HUES64 (cell line): ENCODE measurements around the gene NAE1.

Experiments used
- H3K27ac ChIP-seq: 2 replicates; pipeline ENCODE4 v1.7.0; 2013; ENCODE audit warnings: low read depth, low read length, inconsistent platforms
- H3K27me3 ChIP-seq: 2 replicates; pipeline ENCODE4 v1.6.1; 2013; ENCODE audit warnings: mild to moderate bottlenecking, low read length; ENCODE audit not compliant: insufficient read depth
- H3K36me3 ChIP-seq: 2 replicates; pipeline ENCODE4 v1.6.1; 2013; ENCODE audit warnings: mild to moderate bottlenecking, low read length; ENCODE audit not compliant: insufficient read depth
- H3K4me1 ChIP-seq: 2 replicates; pipeline ENCODE4 v1.6.1; 2013; ENCODE audit warnings: mild to moderate bottlenecking, low read length, moderate library complexity; ENCODE audit not compliant: insufficient read depth
- H3K4me3 ChIP-seq: 2 replicates; pipeline ENCODE4 v1.5.1; 2013; ENCODE audit warnings: mild to moderate bottlenecking, low read length, moderate library complexity
- H3K9ac ChIP-seq: 2 replicates; pipeline ENCODE4 v1.6.1; 2013; ENCODE audit warnings: mild to moderate bottlenecking, low read depth, low read length
- H3K9me3 ChIP-seq: 2 replicates; pipeline ENCODE4 v1.6.1; 2013; ENCODE audit warnings: low read depth, low read length; ENCODE audit not compliant: insufficient read depth
- WGBS: fragments of 150-250, 120-280 bp; methylation state at CpG from one replicate; pipeline ENCODE4 v1.1.7; 2013; ENCODE audit warnings: missing lambda C conversion rate; 5-methylcytosine and 5-hydroxymethylcytosine counted together

Gene NAE1

GRCh38 chr16:66849021-66849420 is 18.2 kb upstream of the NAE1 start:
- no peak overlapping the region for H3K4me3 ChIP-seq
- no peaks in the 10 kb centered on the region for H3K4me1 ChIP-seq
- peaks cover 38% of the 10 kb centered on the region for H3K27me3 ChIP-seq
- H3K9me3 ChIP-seq: no peaks in the 10 kb centered on the region
- WGBS: 76% methylated on average over 2 of the region's 2 CpGs
- no peak overlapping the region for H3K27ac ChIP-seq
- no peak overlapping the region for H3K9ac ChIP-seq
- H3K36me3 ChIP-seq: no peaks in the 10 kb centered on the region

- Histone ChIP-seq H3K9ac (no peak overlapping the region), H3K36me3 (no peaks in the 10 kb centered on the region), H3K27ac (no peak overlapping the region), H3K9me3 (no peaks in the 10 kb centered on the region), H3K4me1 (no peaks in the 10 kb centered on the region), H3K27me3 (peaks cover 46% of the 10 kb centered on the region), H3K4me3 (no peak overlapping the region)
- WGBS: 76% methylated on average over 2 of the region's 2 CpGs
Observed at GRCh38 chr16:66848172-66848571, 17.4 kb upstream of the NAE1 start.

- no peaks in the 10 kb centered on the region for H3K4me1 ChIP-seq
- H3K9ac ChIP-seq: no peak overlapping the region
- H3K27me3 ChIP-seq: peaks cover 52% of the 10 kb centered on the region
- no peak overlapping the region for H3K4me3 ChIP-seq
- 64% methylated on average over 6 of the region's 6 CpGs for WGBS
- no peaks in the 10 kb centered on the region for H3K9me3 ChIP-seq
- H3K27ac ChIP-seq: no peak overlapping the region
- H3K36me3 ChIP-seq: no peaks in the 10 kb centered on the region
Observed at GRCh38 chr16:66847533-66848067, 16.8 kb upstream of the NAE1 start.

GRCh38 chr16:66846831-66847230 is 16.1 kb upstream of the NAE1 start:
- Histone ChIP-seq H3K4me1 (no peaks in the 10 kb centered on the region), H3K27ac (no peak overlapping the region), H3K27me3 (peaks cover 55% of the 10 kb centered on the region), H3K4me3 (no peak overlapping the region), H3K9me3 (no peaks in the 10 kb centered on the region), H3K9ac (no peak overlapping the region), H3K36me3 (no peaks in the 10 kb centered on the region)
- 93% methylated on average over 6 of the region's 6 CpGs for WGBS

GRCh38 chr16:66846266-66846665 is 15.5 kb upstream of the NAE1 start:
- Histone ChIP-seq H3K4me1 (no peaks in the 10 kb centered on the region), H3K9me3 (no peaks in the 10 kb centered on the region), H3K27me3 (peaks cover 60% of the 10 kb centered on the region), H3K9ac (no peak overlapping the region), H3K4me3 (no peak overlapping the region), H3K36me3 (no peaks in the 10 kb centered on the region), H3K27ac (no peak overlapping the region)
- 89% methylated on average over 1 of the region's 1 CpG for WGBS

- peaks cover 64% of the 10 kb centered on the region for H3K27me3 ChIP-seq
- H3K4me1 ChIP-seq: no peaks in the 10 kb centered on the region
- no peak overlapping the region for H3K4me3 ChIP-seq
Observed at GRCh38 chr16:66845791-66846221, 15.0 kb upstream of the NAE1 start.

GRCh38 chr16:66845080-66845410 is 14.3 kb upstream of the NAE1 start:
- Histone ChIP-seq H3K4me3 (peak overlapping the region; percentile 60), H3K4me1 (no peaks in the 10 kb centered on the region), H3K9me3 (no peaks in the 10 kb centered on the region), H3K36me3 (no peaks in the 10 kb centered on the region), H3K9ac (no peak overlapping the region), H3K27me3 (peaks cover 64% of the 10 kb centered on the region), H3K27ac (no peak overlapping the region)
- 37% methylated on average over 10 of the region's 10 CpGs for whole genome bisulfite sequencing

More at GRCh38 chr16:66845791-66846221, 15.0 kb upstream of the NAE1 start:
- no peak overlapping the region for H3K9ac ChIP-seq
- H3K36me3 ChIP-seq: no peaks in the 10 kb centered on the region
- no peak overlapping the region for H3K27ac ChIP-seq
- WGBS: 56% methylated on average over 9 of the region's 9 CpGs
- no peaks in the 10 kb centered on the region for H3K9me3 ChIP-seq

- no peaks in the 10 kb centered on the region for H3K9me3 ChIP-seq
- no peaks in the 10 kb centered on the region for H3K36me3 ChIP-seq
- H3K9ac ChIP-seq: peak within 1 kb of the TSS; percentile 1; the same call in 1 of the 2 replicates
- no peaks in the 10 kb centered on the region for H3K4me1 ChIP-seq
- H3K27ac ChIP-seq: no peak within 1 kb of the TSS
- WGBS: 2% methylated on average over 79 of the region's 79 CpGs
- H3K27me3 ChIP-seq: peaks cover 64% of the 10 kb centered on the region
- peak within 1 kb of the TSS; percentile 60 for H3K4me3 ChIP-seq
Observed at GRCh38 chr16:66844342-66845079, 13.7 kb upstream of the NAE1 start, which contains the start of gene CA7. TSS of gene CA7 (plus strand) at chr16:66844414. CDS start at chr16:66844488, 74 bp downstream.

- WGBS: 9% methylated on average over 14 of the region's 14 CpGs
- no peaks in the 10 kb centered on the region for H3K9me3 ChIP-seq
- H3K9ac ChIP-seq: no peak overlapping the region
- peak overlapping the region; percentile 60 for H3K4me3 ChIP-seq
- no peaks in the 10 kb centered on the region for H3K36me3 ChIP-seq
- H3K27ac ChIP-seq: no peak overlapping the region
- no peaks in the 10 kb centered on the region for H3K4me1 ChIP-seq
- peaks cover 64% of the 10 kb centered on the region for H3K27me3 ChIP-seq
Observed at GRCh38 chr16:66844009-66844341, 13.2 kb upstream of the NAE1 start.

GRCh38 chr16:66843191-66843590 is 12.4 kb upstream of the NAE1 start:
- Histone ChIP-seq H3K4me3 (no peak overlapping the region), H3K27ac (no peak overlapping the region), H3K36me3 (no peaks in the 10 kb centered on the region), H3K9me3 (no peaks in the 10 kb centered on the region), H3K9ac (no peak overlapping the region), H3K27me3 (peaks cover 64% of the 10 kb centered on the region), H3K4me1 (no peaks in the 10 kb centered on the region)
- 92% methylated on average over 2 of the region's 2 CpGs for WGBS

- 86% methylated on average over 7 of the region's 7 CpGs for WGBS
Observed at GRCh38 chr16:66842765-66843164, 12.0 kb upstream of the NAE1 start.

More at GRCh38 chr16:66842765-66843164, 12.0 kb upstream of the NAE1 start:
- Histone ChIP-seq H3K36me3 (no peaks in the 10 kb centered on the region), H3K9me3 (no peaks in the 10 kb centered on the region), H3K27ac (no peak overlapping the region), H3K27me3 (peaks cover 64% of the 10 kb centered on the region), H3K9ac (no peak overlapping the region), H3K4me3 (no peak overlapping the region), H3K4me1 (no peaks in the 10 kb centered on the region)
